ENCODE measurements around the gene NACA.

NACA gene

GRCh38 chr12:56723889-56724700, 1.0 kb downstream of the NACA start:
- TF ChIP-seq REST (IDR thresholded peaks at IDR 0.05; ENCODE audit: insufficient replicate concordance, low read depth) (no peak), POLR2AphosphoS5 (IDR thresholded peaks at IDR 0.05; ENCODE audit: low read depth) (peak; percentile 54; the same call in 1 of the 2 replicates)
- H3K4me3 ChIP-seq (replicated peaks; ENCODE audit: insufficient read depth, low read length) = peak overlapping the region; percentile 75
- no peaks in the 10 kb centered on the region for H3K27me3 ChIP-seq (ENCODE audit: insufficient read depth, poor library complexity, severe bottlenecking)
- peak in 1 of 2 experiments; percentile 44 for DNase-seq (ENCODE audit: low read depth in 1 of 2, low spot score in 1 of 2)
- peak overlapping the region; percentile 94 for H3K27ac ChIP-seq (replicated peaks)

- Histone ChIP-seq H3K27me3 (ENCODE audit: insufficient read depth, poor library complexity, severe bottlenecking) (no peaks in the 10 kb centered on the region), H3K4me3 (replicated peaks; ENCODE audit: insufficient read depth, low read length) (peak overlapping the region; percentile 75), H3K27ac (replicated peaks) (peak overlapping the region; percentile 94)
- TF ChIP-seq SPI1 (IDR thresholded peaks at IDR 0.05; ENCODE audit: borderline replicate concordance, low read depth) (no peak), CTCF (IDR thresholded peaks at IDR 0.05; ENCODE audit: insufficient read depth, low read length) (no peak), GABPA (IDR thresholded peaks at IDR 0.05; ENCODE audit: low read depth) (no peak), REST (IDR thresholded peaks at IDR 0.05; ENCODE audit: insufficient replicate concordance, low read depth) (no peak), POLR2AphosphoS5 (IDR thresholded peaks at IDR 0.05; ENCODE audit: low read depth) (no peak)
- no peak for DNase-seq (ENCODE audit: low read depth in 1 of 2, low spot score in 1 of 2)
Measured at GRCh38 chr12:56723352-56723751, 1.7 kb downstream of the NACA start.

- Histone ChIP-seq H3K4me3 (replicated peaks; ENCODE audit: insufficient read depth, low read length) (peak overlapping the region; percentile 75), H3K27me3 (ENCODE audit: insufficient read depth, poor library complexity, severe bottlenecking) (no peaks in the 10 kb centered on the region), H3K27ac (replicated peaks) (peak overlapping the region; percentile 94)
- DNase-seq (ENCODE audit: low read depth in 1 of 2, low spot score in 1 of 2) = no peak
- no peak for TF ChIP-seq SPI1 (IDR thresholded peaks at IDR 0.05; ENCODE audit: borderline replicate concordance, low read depth)
- no peak for TF ChIP-seq REST (IDR thresholded peaks at IDR 0.05; ENCODE audit: insufficient replicate concordance, low read depth)
- no peak for TF ChIP-seq CTCF (IDR thresholded peaks at IDR 0.05; ENCODE audit: insufficient read depth, low read length)
- TF ChIP-seq GABPA (IDR thresholded peaks at IDR 0.05; ENCODE audit: low read depth) = no peak
- no peak; the same call in 1 of the 2 replicates for TF ChIP-seq POLR2AphosphoS5 (IDR thresholded peaks at IDR 0.05; ENCODE audit: low read depth)
Measured at GRCh38 chr12:56722832-56723231, 2.3 kb downstream of the NACA start.
